K562 (cell line): Measurements from ENCODE around the gene OXT. TPM values are rescaled to one million over a fixed set of nuclear protein-coding genes. Genes with fewer than 3 reads are reported as not detected.

Experiments used
- ATAC-seq: fragments of 200-7000 bp; cut with Tn5 transposase; 3 replicates; pipeline ENCODE4 v1.9.1; 2020; ENCODE audit warnings: moderate library complexity
- BruUV-seq: library from RNA; stranded (reverse); fragments of 400-500 nt; replicated peaks from 2 replicates; lab custom pipeline; 2021; lab: Mats Ljungman, UMichigan
- CTCF ChIA-PET: fragments of 300-600 bp; formaldehyde crosslinking; extraction: SDS; loops from one replicate; lab custom pipeline; 2021; ENCODE audit warnings: low intra/inter-chr PET ratio; lab: Yijun Ruan, JAX
- POLR2A ChIA-PET: fragments of 300-600, 350-650 bp; sonication (Branson Sonifier 250); formaldehyde crosslinking; extraction: SDS; loops from one replicate; lab custom pipeline; 2021; ENCODE audit warnings: antibody characterized with exemption, inconsistent platforms; lab: Yijun Ruan, JAX
- DNase-seq, 4 experiments: peaks; one replicate each; pipeline versions ENCODE4 v3.0.0 to v3.0.0-alpha.2; 2011 to 2018; ENCODE audit warnings: low spot score in 3 of 4, mixed read lengths in 3 of 4; ENCODE audit errors: extremely low read depth in 1 of 4
- FAIRE-seq: peaks from 2 replicates; lab custom pipeline; 2011; peaks lifted over from hg19 to GRCh38; lab: Jason Lieb, UNC
- H2AFZ ChIP-seq: 2 replicates; pipeline ENCODE4 v1.6.0; 2011; ENCODE audit warnings: low read depth, low read length, control low read depth, inconsistent platforms
- H3K27ac ChIP-seq: fragments of 200-600 bp; 3 replicates; pipeline ENCODE4 v1.8.0; 2011; ENCODE audit warnings: low read depth, mild to moderate bottlenecking, control low read depth, inconsistent platforms, low read length, moderate library complexity, mixed read lengths; ENCODE audit errors: extremely low read depth
- H3K27me3 ChIP-seq, 2 experiments: fragments of 300-600 bp in 1 of 2; 2 replicates in 1 of 2; 3 replicates in 1 of 2; pipeline versions ENCODE4 v1.6.0 to v1.8.0; 2011; ENCODE audit warnings: inconsistent platforms in 2 of 2, low read length in 2 of 2, mild to moderate bottlenecking in 1 of 2, mixed read lengths in 1 of 2, moderate library complexity in 1 of 2; ENCODE audit not compliant: control insufficient read depth in 2 of 2, insufficient read depth in 2 of 2
- H3K36me3 ChIP-seq: fragments of 300-600 bp; 3 replicates; pipeline ENCODE4 v1.8.0; 2011; ENCODE audit warnings: mild to moderate bottlenecking, low read length, inconsistent platforms; ENCODE audit not compliant: control insufficient read depth, insufficient read depth
- H3K4me1 ChIP-seq, 2 experiments: fragments of 200-600 bp in 1 of 2; replicated peaks in 1 of 2; 2 replicates in 1 of 2; 3 replicates in 1 of 2; pipeline versions ENCODE4 v1.5.1 to v1.8.0; 2011; ENCODE audit warnings: inconsistent platforms in 2 of 2, low read length in 2 of 2, mild to moderate bottlenecking in 1 of 2, mixed read lengths in 1 of 2, moderate library complexity in 1 of 2; ENCODE audit not compliant: control insufficient read depth in 2 of 2, insufficient read depth in 2 of 2
- H3K4me2 ChIP-seq: 2 replicates; pipeline ENCODE4 v1.6.1; 2011; ENCODE audit warnings: low read length, control low read depth, inconsistent platforms, mixed read lengths; ENCODE audit not compliant: insufficient read depth
- H3K4me3 ChIP-seq: fragments of 200-600 bp; sonication (generic), shearing (Covaris generic); 2 replicates; pipeline ENCODE4 v1.5.1; 2016; ENCODE audit warnings: control low read depth, inconsistent platforms
- H3K79me2 ChIP-seq: fragments of 200-600 bp; 3 replicates; pipeline ENCODE4 v1.8.0; 2011; ENCODE audit warnings: low read length, inconsistent platforms; ENCODE audit not compliant: control insufficient read depth, insufficient read depth
- H3K9ac ChIP-seq, 2 experiments: 2 replicates each; pipeline versions ENCODE4 v1.6.0 to v1.6.1; 2011; ENCODE audit warnings: low read depth in 2 of 2, low read length in 2 of 2, control low read depth in 1 of 2, inconsistent platforms in 1 of 2, mild to moderate bottlenecking in 1 of 2, mixed read lengths in 1 of 2; ENCODE audit not compliant: insufficient read depth in 1 of 2
- H3K9me1 ChIP-seq: one replicate; pipeline ENCODE4 v1.6.0; 2011; ENCODE audit warnings: inconsistent platforms, mild to moderate bottlenecking, low read length, moderate library complexity; ENCODE audit not compliant: control insufficient read depth, insufficient read depth
- H3K9me3 ChIP-seq: replicated peaks from 2 replicates; pipeline ENCODE4 v1.5.1; 2011; ENCODE audit warnings: low read depth, low read length, inconsistent platforms; ENCODE audit not compliant: control insufficient read depth, insufficient read depth
- H4K20me1 ChIP-seq: replicated peaks from 2 replicates; pipeline ENCODE4 v1.6.1; 2011; ENCODE audit warnings: low read length, inconsistent platforms, mixed read lengths; ENCODE audit not compliant: control insufficient read depth, insufficient read depth
- EP300 ChIP-seq: IDR thresholded peaks from 2 replicates; pipeline ENCODE4 v1.6.1; 2012; ENCODE audit warnings: low read length, improper control_type of control experiment
- HES1 ChIP-seq: fragments of 450-650 bp; IDR thresholded peaks from 2 replicates; pipeline ENCODE4 v1.6.1; 2016; ENCODE audit warnings: low read depth, mild to moderate bottlenecking, moderate library complexity
- KDM1A ChIP-seq, 2 experiments: fragments of 450-650 bp; IDR thresholded peaks; 2 replicates each; pipeline ENCODE4 v1.6.1; 2016; ENCODE audit warnings: mild to moderate bottlenecking in 2 of 2
- MLX ChIP-seq, 2 experiments: fragments of 450-650 bp in 1 of 2; sonication (generic) in 1 of 2; formaldehyde crosslinking; conservative IDR thresholded peaks; 2 replicates each; pipeline versions ENCODE4 v1.4.0 to v1.8.1; 2020 to 2022; ENCODE audit warnings: mild to moderate bottlenecking in 1 of 2, missing genetic modification reagents in 1 of 2
- NR2F6 ChIP-seq: fragments of 450-650 bp; formaldehyde crosslinking; IDR thresholded peaks from 2 replicates; pipeline ENCODE4 v1.4.0; 2020; ENCODE audit warnings: mild to moderate bottlenecking
- NRF1 ChIP-seq, 2 experiments: fragments of 450-650 bp; IDR thresholded peaks in 1 of 2; conservative IDR thresholded peaks in 1 of 2; 2 replicates each; pipeline ENCODE4 v1.6.1; 2014; ENCODE audit warnings: mild to moderate bottlenecking in 2 of 2
- POLR3G ChIP-seq: IDR thresholded peaks from 2 replicates; pipeline ENCODE4 v1.6.1; 2011; ENCODE audit not compliant: insufficient read length, insufficient replicate concordance; ENCODE audit errors: extremely low read depth
- SRSF1 ChIP-seq: fragments of 200-400 bp; formaldehyde crosslinking; IDR thresholded peaks from 2 replicates; pipeline ENCODE4 v1.6.1; 2017; ENCODE audit warnings: mild to moderate bottlenecking, low read depth, low read length, moderate library complexity
- TCF3 ChIP-seq: sonication (generic); formaldehyde crosslinking; IDR thresholded peaks from 2 replicates; pipeline ENCODE4 v1.4.0; 2020; ENCODE audit warnings: mild to moderate bottlenecking, missing genetic modification reagents
- TCF7 ChIP-seq: sonication (generic); IDR thresholded peaks from 2 replicates; pipeline ENCODE4 v1.6.1; 2016; ENCODE audit warnings: antibody characterized with exemption, borderline replicate concordance
- ZBTB7A ChIP-seq: IDR thresholded peaks from 2 replicates; pipeline ENCODE4 v1.6.1; 2011; ENCODE audit warnings: low read depth, mild to moderate bottlenecking, low read length, moderate library complexity, borderline replicate concordance; ENCODE audit not compliant: control insufficient read depth
- ZMIZ1 ChIP-seq, 2 experiments: fragments of 150-350 bp in 1 of 2; IDR thresholded peaks; 2 replicates each; pipeline ENCODE4 v1.6.1; 2012 to 2016; ENCODE audit warnings: low read depth in 2 of 2, low read length in 2 of 2, mild to moderate bottlenecking in 1 of 2, moderate library complexity in 1 of 2
- ZNF212 ChIP-seq: fragments of 450-650 bp; formaldehyde crosslinking; IDR thresholded peaks from 2 replicates; pipeline ENCODE4 v1.4.0; 2020; ENCODE audit warnings: mild to moderate bottlenecking
- ZNF280B ChIP-seq: fragments of 250-450 bp; sonication (Bioruptor Pico); IDR thresholded peaks from 2 replicates; pipeline ENCODE4 v1.5.1; 2021; ENCODE audit warnings: mild to moderate bottlenecking
- WGBS: fragments of 100-300 bp; shearing (Covaris generic); methylation state at CpG from one replicate; pipeline ENCODE4 v1.1.6; 2016; ENCODE audit warnings: low coverage, mixed read lengths; ENCODE audit not compliant: insufficient coverage; ENCODE audit errors: missing lambda C conversion rate; 5-methylcytosine and 5-hydroxymethylcytosine counted together
- in situ Hi-C: fragments of 300-500 bp; cut with MboI; formaldehyde crosslinking; loops from 4 replicates; pipeline ENCODE4 v1.15.0; 2018; ENCODE audit warnings: inconsistent platforms, mixed read lengths
- intact Hi-C: fragments of 100-400 bp; cut with micrococcal nuclease; formaldehyde crosslinking; loops from 2 replicates; pipeline ENCODE4 v1.14.2; 2022
- polyA plus RNA-seq, 8 experiments: library from polyadenylated mRNA; depleted of rRNA in 4 of 8; stranded (reverse) in 5 of 8; unstranded in 3 of 8; fragments of >200 nt; fragmentation: Nextera tagmentation in 2 of 8; fragmentation: Illumina TruSeq in 1 of 8; extraction: Ambion mirVana in 2 of 8; extraction: Trizol in 1 of 8; gene quantifications; 2 replicates each; pipeline versions ENCODE4 v1.2.1 to v1.2.3, GENCODE V29; 2011 to 2014; ENCODE audit warnings: inconsistent platforms in 1 of 8, missing spikeins in 1 of 8
- total RNA-seq, 7 experiments: library from RNA; depleted of rRNA in 6 of 7; stranded (reverse); fragments of >200 nt in 6 of 7; fragmentation: Illumina TruSeq in 2 of 7; extraction: Trizol in 2 of 7; gene quantifications; 2 replicates each; pipeline versions ENCODE4 v1.2.1 to v1.2.3, GENCODE V29; 2011 to 2021; ENCODE audit warnings: low replicate concordance in 1 of 7

The OXT gene
- total and polyA plus RNA-seq, 9 of the 15 experiments (the other 6 are each of a cell fraction or from before 2014, with no cell fraction given) = not detected

- no peak for TF ChIP-seq ZMIZ1 (IDR thresholded peaks at IDR 0.05; ENCODE audit: low read depth in 2 of 2, low read length in 2 of 2)
- TF ChIP-seq SRSF1 = no peak
- no peak for TF ChIP-seq TCF7
- peak; percentile 65 for TF ChIP-seq TCF3 (CRISPR knock-in tag)
- no peak for TF ChIP-seq NRF1 (conservative IDR thresholded peaks at IDR 0.05 in 1 of 2, IDR thresholded peaks at IDR 0.05 in 1 of 2)
- TF ChIP-seq KDM1A (IDR thresholded peaks at IDR 0.05) = no peak
Observed at GRCh38 chr20:3084986-3085360, 13.6 kb downstream of the OXT start (continued).

GRCh38 chr20:3085571-3086072, 14.2 kb downstream of the OXT start:
- Histone ChIP-seq H3K9me3 (no peaks in the 10 kb centered on the region), H3K79me2 (no peaks in the 10 kb centered on the region), H3K4me2 (no peak overlapping the region), H3K9ac (no peak overlapping the region), H3K27me3 (no peaks in the 10 kb centered on the region), H3K4me1 (peaks cover 3 to 28% of the 10 kb centered on the region in 2 experiments; a peak in 3 of 5 replicates), H3K9me1 (peaks cover 3% of the 10 kb centered on the region), H3K27ac (no peak overlapping the region), H4K20me1 (no peaks in the 10 kb centered on the region), H2AFZ (no peak overlapping the region), H3K4me3 (no peak overlapping the region), H3K36me3 (no peaks in the 10 kb centered on the region)
- ATAC-seq (no peak; the same call in 2 of the 3 replicates), FAIRE-seq (no peak), DNase-seq (no peak)
- ChIA-PET CTCF (no interaction called here), POLR2A (no interaction called here)
- intact Hi-C loops (no loop called here), in situ Hi-C loops (no loop called here)
- no TSS peak for BruUV-seq
- WGBS = 81% methylated on average over 7 of the region's 8 CpGs
- no peak for TF ChIP-seq POLR3G
- no peak for TF ChIP-seq HES1
- TF ChIP-seq EP300 = no peak
- TF ChIP-seq ZBTB7A = no peak
- no peak for TF ChIP-seq MLX (CRISPR knock-in tag; conservative IDR thresholded peaks at IDR 0.05)
- TF ChIP-seq ZNF212 (CRISPR knock-in tag) = no peak
- no peak for TF ChIP-seq ZNF280B
- TF ChIP-seq NR2F6 = no peak
